Suppressor macrophage (primary cell): ENCODE data around the gene CLEC4F.

ENCODE experiments used
- DNase-seq, 4 experiments: peaks; one replicate each; pipeline ENCODE4 v3.0.0-alpha.2; 2020 to 2022

CLEC4F gene

GRCh38 chr2:70785137-70785911 is 35.1 kb downstream of the CLEC4F start:
- peak; percentile 53 to 71 (median 63) for DNase-seq

- no peak for DNase-seq
Measured at GRCh38 chr2:70784320-70784719, 36.1 kb downstream of the CLEC4F start.

GRCh38 chr2:70779911-70780545 is 40.4 kb downstream of the CLEC4F start:
- no peak for DNase-seq

GRCh38 chr2:70779491-70779890 is 40.9 kb downstream of the CLEC4F start:
- no peak for DNase-seq

GRCh38 chr2:70778676-70779075 is 41.7 kb downstream of the CLEC4F start:
- DNase-seq = no peak

GRCh38 chr2:70777450-70777849 is 42.9 kb downstream of the CLEC4F start:
- no peak for DNase-seq

GRCh38 chr2:70776266-70776665 is 44.1 kb downstream of the CLEC4F start:
- DNase-seq = no peak

- DNase-seq = peak in 1 of 4 experiments; percentile 23
Measured at GRCh38 chr2:70775141-70775540, 45.3 kb downstream of the CLEC4F start.

- DNase-seq = no peak
Measured at GRCh38 chr2:70772486-70773155, 47.8 kb downstream of the CLEC4F start.

- no peak for DNase-seq
Measured at GRCh38 chr2:70771446-70771845, 49.0 kb downstream of the CLEC4F start.

GRCh38 chr2:70769450-70769849 is 50.9 kb downstream of the CLEC4F start:
- no peak for DNase-seq

- no peak for DNase-seq
Measured at GRCh38 chr2:70768590-70769085, 51.8 kb downstream of the CLEC4F start.

GRCh38 chr2:70767699-70768589 is 52.5 kb downstream of the CLEC4F start, which contains the start of gene ADD2:
ADD2 (minus strand) TSS chr2:70768200; CDS start chr2:70706408, 61,792 bp downstream.
- peak; percentile 50 to 73 (median 66) for DNase-seq

- DNase-seq = peak in 1 of 4 experiments; percentile 22
Measured at GRCh38 chr2:70767079-70767698, 53.2 kb downstream of the CLEC4F start.

- DNase-seq = peak in 1 of 4 experiments; percentile 9
Measured at GRCh38 chr2:70766357-70767078, 53.9 kb downstream of the CLEC4F start.

GRCh38 chr2:70765507-70765906 is 54.9 kb downstream of the CLEC4F start:
- no peak for DNase-seq

GRCh38 chr2:70759446-70759845 is 61.0 kb downstream of the CLEC4F start:
- DNase-seq = peak; percentile 20 to 55 (median 44)
